ENCODE measurements around the gene PI4KA.
A peak's percentile ranks its signal among the peaks of the same experiment; 100 is the strongest.
"Not testable (repeated sequence)": the region's sequence is repeated elsewhere in the genome, so short reads cannot be mapped to it uniquely, and the experiment has no call there.

Gene PI4KA

GRCh38 chr22:20713116-20713515, 145.5 kb downstream of the PI4KA start:
- DNase-seq: not testable (repeated sequence)

DNA sequence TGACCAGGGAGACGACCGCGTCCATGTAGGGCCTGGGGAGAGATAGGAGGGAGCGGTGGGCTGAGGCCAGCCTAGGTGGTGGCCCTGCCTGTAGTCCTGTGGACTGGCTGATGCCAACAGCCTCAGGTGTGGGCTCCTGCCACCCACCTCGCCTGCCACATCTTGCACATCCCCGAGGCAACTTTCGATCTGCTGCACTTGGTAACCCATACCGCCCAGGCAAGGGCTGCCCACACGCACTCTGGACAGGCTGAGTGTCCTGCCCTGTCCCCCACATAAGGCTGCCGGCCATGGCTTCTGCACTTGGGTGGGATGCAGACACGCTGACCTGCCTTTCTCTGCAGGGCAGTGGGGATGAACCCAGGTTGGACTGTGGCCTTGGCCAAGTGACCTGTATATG, 148.6 kb downstream of the PI4KA start:
- not testable (repeated sequence) for DNase-seq

- not testable (repeated sequence) for DNase-seq
Observed at GRCh38 chr22:20707549-20708118, 151.0 kb downstream of the PI4KA start.

DNA sequence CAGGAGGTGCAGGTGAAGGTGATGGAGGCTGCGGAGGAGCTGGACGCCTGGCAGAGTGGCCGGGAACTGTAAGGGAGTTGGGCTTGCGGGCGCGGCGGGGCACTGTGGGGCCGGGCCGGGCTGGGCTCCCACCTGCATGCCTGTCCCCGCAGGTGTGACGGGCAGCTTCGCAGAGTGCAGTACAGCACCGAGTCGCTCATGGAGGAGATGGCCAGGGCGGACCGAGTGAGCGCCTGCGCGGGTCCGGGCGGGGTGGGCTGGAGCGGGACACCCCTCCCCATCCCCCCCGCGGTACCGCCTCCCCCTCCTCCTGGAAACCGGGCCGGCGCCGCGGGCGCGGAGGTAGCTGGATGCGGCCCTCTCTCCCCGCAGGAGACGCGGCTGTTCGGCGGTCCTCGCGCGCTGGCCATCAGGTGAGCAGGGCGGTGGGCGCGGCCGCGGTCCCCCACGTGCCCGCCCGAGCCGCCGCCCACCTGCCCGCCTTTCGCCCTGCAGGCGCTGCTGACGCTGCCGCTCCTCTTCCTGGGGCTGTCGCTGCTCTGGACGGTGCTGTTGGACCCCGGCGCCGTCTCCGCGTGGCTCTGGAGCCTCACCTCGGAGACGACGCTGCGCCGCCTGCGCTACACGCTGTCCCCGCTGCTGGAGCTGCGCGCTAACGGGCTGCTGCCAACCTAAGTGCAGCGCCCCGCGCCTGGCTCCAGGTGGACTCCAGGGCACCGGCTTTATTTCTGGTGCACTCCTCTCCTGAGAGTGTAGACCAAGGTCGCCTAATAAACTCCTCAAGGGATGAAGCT, 154.6 kb downstream of the PI4KA start:
- not testable (repeated sequence) for DNase-seq

DNA sequence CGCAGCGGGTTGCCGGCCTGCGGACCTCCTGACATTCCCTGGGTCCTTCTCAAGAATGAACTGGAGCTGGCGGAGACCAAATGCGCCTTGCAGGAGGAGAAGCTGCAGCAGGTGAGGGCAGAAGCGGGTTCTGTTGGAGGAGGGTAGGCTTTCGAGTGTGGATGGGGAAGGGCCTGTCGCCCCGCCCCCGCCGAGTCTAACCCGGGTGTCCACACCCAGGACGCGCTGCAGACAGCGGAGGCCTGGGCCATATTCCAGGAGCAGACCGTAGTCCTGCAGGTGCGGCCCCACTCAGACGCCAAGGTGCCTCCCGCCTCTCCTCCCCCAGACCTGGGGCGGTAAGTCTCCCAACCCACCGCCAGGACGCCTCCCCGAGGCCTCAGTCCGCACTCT, 155.2 kb downstream of the PI4KA start:
- not testable (repeated sequence) for DNase-seq

- DNase-seq: peak; percentile 91
Observed at GRCh38 chr22:20702546-20703413, 155.8 kb downstream of the PI4KA start.

DNA sequence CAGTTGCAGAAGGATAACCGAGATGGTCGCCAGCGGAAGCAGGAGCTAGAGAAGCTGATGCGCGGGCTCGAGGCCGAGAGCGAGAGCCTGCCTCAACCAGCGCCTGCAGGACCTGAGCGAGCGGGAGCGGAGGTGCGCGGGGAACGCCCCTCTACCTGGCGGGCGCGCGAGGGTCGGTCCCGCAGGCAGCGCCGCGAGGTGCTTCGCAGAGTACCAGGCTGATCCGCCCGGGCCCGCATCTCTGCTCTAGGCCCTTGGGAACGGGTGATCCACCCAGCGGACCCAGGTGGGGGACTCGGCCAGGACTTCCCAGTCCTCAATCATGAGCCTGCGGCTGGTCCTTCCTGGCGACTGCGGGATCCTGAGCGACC, 156.5 kb downstream of the PI4KA start:
- not testable (repeated sequence) for DNase-seq

DNA sequence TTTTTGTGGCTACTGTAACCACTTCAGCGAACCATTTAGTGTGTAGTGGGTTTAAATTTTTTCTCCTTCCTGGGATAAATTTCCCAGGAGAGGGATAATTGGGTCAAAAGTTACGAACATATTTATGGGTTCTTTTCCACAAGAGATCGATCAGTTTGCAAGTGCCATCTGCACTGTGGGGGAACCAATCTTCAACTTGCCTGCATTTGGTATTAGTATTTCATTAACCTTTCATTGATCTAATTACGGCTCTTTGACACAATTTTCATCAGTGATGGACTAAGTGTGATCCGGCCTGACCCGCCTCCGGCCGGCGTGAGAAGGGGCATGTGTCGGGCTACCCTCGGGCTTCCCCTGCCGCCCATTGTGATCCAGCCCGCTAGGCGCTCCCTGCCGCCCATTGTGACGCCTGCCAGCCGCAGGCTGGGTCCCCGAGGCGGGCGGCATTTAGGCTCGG, 156.9 kb downstream of the PI4KA start:
- not testable (repeated sequence) for DNase-seq

DNA sequence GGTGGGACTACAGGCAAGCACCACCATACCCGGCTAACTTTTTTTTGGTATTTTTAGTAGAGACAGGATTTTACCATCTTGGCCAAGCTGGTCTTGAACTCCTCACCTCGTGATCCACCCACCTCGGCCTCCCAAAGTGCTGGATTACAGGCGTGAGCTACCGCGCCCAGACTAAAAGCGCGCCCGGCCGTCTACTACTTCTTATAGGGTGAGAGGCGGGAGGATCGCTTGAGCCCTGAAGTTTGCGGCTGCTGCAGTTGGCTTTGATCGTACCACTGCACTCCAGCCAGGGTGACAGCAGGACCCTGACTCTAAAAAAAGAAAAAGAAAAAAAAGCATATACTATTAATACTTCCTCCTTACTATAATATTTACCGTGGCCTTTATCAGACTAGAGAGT, 158.3 kb downstream of the PI4KA start:
- DNase-seq: not testable (repeated sequence)

GRCh38 chr22:20699856-20700255, 158.8 kb downstream of the PI4KA start:
- DNase-seq: not testable (repeated sequence)

GRCh38 chr22:20697481-20698113, 161.0 kb downstream of the PI4KA start:
- DNase-seq: peak; percentile 52

- DNase-seq: not testable (repeated sequence)
Observed at GRCh38 chr22:20696056-20696455, 162.6 kb downstream of the PI4KA start.

GRCh38 chr22:20695205-20695604, 163.4 kb downstream of the PI4KA start:
- DNase-seq: not testable (repeated sequence)

- DNase-seq: not testable (repeated sequence)
Observed at GRCh38 chr22:20694256-20694655, 164.4 kb downstream of the PI4KA start.

DNA sequence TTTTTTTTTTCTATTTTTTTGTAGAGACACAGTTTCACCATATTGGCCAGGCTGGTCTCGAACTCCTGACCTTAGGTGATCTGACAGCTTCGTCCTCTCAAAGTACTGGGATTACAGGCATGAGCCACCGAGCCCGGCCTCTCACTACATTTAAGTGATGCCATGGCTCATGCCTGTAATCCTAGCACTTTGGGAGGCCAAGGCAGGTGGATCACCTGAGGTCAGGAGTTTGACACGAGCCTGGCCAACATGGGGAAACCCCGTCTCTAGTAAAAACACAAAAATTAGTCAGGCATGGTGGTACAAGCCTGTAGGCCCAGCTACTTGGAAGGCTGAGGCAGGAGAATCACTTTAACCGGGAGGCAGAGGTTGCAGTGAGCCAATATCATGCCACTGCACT, 165.7 kb downstream of the PI4KA start:
- DNase-seq: not testable (repeated sequence)

- DNase-seq: not testable (repeated sequence)
Observed at GRCh38 chr22:20690586-20691317, 167.9 kb downstream of the PI4KA start.

- not testable (repeated sequence) for DNase-seq
Observed at GRCh38 chr22:20687356-20688172, 171.0 kb downstream of the PI4KA start.

GRCh38 chr22:20685764-20686163, 172.8 kb downstream of the PI4KA start:
- not testable (repeated sequence) for DNase-seq

GRCh38 chr22:20678792-20679435, 179.7 kb downstream of the PI4KA start:
- not testable (repeated sequence) for DNase-seq

DNA sequence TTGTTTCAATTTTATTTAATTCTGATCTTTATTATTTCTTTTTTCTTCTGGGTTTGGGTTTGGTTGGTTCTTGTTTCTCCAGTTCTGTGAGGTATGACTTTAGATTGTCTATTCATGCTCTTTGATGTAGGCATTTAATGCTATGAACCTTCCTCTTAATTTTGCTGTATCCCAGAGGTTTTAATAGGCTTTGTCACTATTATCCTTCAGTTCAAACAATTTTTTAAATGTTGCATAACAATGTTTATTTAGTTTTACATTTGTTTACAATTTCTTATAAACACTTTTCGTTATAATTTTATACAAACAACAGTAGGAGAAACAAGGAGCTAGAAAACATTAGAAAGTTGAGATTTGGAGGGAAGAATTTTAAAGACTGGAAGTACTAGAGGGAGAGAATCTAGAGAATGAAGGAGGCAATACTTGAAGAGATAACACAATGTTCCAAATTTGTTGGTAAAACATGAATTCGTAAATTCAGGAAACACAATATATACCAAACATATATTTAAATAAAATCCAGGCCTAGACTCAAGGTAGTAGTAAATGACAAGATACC, 180.8 kb downstream of the PI4KA start:
- no peak for DNase-seq

Data from GDM1 (cell line).